HG02678 (cell line): ENCODE results near the gene TMEM248.
"Not testable (repeated sequence)": the region's sequence is repeated elsewhere in the genome, so short reads cannot be mapped to it uniquely, and the experiment has no call there.

Source experiments
- ATAC-seq: cut with Tn5 transposase; IDR thresholded peaks from one replicate; pipeline ENCODE4 v1.9.1; 2021; ENCODE audit warnings: mild to moderate bottlenecking, moderate library complexity; ENCODE audit not compliant: unreplicated experiment

The TMEM248 gene, protein sequence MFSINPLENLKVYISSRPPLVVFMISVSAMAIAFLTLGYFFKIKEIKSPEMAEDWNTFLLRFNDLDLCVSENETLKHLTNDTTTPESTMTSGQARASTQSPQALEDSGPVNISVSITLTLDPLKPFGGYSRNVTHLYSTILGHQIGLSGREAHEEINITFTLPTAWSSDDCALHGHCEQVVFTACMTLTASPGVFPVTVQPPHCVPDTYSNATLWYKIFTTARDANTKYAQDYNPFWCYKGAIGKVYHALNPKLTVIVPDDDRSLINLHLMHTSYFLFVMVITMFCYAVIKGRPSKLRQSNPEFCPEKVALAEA

DNA sequence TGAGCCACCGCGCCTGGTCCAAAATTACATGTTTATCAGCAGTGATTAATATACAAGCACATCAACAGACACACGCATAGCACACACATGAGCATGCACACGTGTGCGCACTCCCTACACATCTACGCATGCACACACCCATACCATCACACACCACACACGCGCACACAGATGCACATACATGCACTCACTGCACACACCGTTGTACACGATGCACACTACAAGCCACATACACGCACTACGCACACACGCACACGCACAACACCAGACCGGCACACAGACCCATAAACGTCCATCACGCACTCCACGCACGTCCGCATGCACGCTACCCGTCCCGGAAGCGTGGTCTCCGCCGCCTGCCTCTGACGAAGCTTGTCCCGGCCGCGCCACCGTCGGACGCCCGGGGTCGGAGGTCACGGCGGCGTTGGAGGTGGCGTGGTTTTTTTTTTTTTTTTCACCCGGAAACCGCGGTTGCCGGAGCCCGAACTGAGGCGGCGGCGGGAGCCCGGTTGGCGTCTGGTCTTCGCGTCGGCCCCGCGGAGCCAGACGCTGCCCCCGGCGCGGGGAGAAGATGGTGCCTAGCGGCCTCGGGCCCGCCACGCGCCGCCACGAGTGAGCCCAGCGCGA is at the start of gene TMEM248:
Gene TMEM248, plus strand, starts transcription at position 457 of the 627 bp plus-strand sequence. CDS start 20,641 bp downstream, outside the sequence.
- ATAC-seq = peak; percentile 88

DNA sequence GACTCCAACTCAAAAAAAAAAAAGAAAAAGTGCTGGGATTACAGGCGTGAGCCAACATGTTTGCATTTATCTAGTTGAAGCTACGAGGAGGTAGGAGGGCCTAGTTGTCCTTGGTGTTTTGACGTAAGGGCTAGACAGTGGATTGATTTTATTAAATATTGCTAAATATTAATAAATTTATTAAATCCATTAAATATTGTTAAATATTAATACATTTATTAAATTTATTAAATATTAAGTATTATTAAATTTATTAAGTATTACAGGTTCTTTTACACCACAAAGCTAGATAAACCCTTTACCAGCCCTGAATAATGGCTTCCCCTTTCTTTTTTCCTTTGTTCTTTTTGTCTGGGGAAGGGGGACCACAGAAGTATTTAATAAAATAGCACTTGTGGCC is 47.5 kb upstream of the TMEM248 start:
- no peak for ATAC-seq

DNA sequence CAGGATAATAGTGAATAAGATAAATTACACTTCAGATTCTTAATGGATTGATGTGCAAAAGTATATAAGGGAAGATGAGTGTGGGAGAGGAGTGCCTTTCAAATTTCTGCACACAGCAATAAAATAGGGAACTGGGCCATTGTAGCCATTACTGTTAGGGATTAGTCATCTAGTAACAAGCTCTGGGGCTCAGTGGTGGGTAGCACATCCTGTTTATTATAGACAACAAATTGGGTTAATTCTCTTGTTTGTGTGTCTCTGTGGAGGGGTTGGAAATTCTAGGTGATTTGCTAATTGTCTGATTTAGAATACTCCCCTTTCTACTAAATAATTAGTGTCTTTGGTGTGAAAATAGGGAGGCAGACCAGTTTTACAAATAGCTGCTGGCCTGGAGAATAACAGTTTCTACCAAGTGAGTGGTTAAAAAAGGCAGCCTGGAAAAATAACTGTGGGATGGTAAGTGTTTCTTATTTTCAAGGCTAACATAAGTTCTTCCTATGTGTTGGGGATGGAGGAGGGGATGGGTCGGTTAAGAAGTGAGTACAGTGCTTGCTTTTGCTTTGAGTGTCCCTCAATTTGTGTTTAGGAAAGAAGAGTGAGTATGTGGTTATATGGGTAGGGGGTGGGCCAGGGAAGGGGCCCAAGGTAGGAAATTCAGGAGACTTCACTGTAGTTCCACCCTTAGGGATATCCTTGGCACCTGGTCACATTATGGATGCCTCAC is 43.3 kb upstream of the TMEM248 start:
- peak; percentile 88 for ATAC-seq

DNA sequence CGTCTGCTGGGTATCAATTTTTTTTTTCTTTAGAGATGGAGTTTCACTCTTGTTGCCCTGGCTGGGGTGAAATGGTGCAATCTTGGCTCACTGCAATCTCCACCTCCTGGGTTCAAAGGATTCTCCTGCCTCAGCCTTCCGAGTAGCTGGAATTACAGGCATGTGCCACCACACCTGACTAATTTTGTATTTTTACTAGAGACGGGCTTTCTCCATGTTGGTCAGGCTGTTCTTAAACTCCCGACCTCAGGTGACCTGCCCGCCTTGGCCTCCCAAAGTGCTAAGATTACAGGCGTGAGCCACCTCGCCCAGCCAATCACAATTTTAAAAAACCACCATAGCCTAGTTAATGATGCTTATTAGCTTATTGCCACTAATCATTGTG is 42.7 kb upstream of the TMEM248 start:
- not testable (repeated sequence) for ATAC-seq

DNA sequence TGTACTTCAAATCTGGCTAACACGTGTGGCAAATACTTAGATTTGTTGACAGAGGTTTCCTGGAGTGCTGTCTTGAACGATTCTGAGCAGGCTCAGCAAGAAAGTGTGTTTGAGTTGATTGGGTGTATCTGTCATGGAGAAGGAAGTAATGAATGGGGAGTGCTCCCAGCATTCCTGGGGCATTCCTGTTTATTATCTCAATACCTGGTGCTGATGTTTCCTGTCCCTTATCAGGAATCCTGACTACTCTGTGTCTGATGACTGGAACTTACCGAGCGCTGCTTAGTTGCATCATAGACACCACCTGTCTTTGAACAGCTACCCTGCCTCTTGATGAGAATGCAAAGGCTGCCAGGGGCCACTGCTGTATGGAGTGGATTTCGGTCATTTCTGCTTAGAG is 41.0 kb upstream of the TMEM248 start:
- ATAC-seq = no peak

DNA sequence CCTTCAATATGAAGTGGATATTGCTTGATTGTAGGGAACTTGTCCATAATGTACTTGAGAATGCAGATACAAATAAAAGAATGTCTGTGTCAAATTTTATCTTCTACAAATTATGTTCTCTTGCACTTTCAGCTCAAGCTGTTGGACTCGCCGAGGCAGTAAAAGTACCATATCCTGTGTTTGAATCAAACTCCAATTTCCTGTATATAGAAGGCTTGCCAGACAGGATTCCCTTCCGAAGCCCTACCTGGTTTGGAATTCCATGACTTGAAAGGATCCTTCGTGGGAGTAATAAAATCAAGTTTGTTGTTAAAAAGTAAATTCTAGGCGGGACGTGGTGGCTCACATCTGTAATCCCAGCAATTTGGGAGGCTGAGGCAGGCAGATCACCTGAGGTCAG is 40.4 kb upstream of the TMEM248 start:
- not testable (repeated sequence) for ATAC-seq

DNA sequence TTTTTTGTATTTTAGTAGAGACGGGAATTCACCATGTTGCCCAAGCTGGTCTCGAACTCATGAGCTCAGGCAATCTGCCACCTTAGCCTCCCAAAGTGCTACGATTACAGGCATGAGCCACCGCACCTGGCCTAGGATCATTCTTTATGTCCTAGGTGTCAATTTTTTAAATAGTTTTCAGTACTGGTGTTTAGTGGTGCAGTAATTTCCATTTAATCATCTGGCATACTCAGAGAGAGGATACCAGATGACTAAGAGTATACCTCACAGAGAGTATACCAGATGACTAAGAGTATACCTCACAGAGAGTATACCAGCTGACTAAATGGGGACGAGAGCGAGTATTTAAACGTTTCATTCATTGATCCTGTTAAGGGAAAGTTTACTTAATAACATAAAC is 37.3 kb upstream of the TMEM248 start:
- ATAC-seq = no peak

DNA sequence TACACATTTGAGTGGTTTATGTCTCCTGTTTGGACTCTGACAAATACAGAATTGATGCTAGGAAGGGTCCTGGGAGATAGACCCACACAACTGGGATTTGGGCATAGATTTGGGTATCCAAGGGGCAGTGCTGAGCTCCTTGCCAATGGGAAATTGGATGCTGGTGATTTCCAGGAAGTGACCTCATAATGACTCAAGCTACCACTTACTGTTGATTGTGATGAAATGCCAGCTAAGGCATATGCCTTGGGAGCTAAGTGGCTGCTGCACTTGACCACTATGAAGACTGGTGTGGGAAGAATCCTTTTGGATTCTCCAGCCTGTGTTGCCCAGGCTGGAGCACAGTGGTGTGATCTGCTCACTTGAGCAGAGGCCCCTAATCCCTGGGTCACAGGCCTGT is 36.5 kb upstream of the TMEM248 start:
- ATAC-seq = not testable (repeated sequence)

DNA sequence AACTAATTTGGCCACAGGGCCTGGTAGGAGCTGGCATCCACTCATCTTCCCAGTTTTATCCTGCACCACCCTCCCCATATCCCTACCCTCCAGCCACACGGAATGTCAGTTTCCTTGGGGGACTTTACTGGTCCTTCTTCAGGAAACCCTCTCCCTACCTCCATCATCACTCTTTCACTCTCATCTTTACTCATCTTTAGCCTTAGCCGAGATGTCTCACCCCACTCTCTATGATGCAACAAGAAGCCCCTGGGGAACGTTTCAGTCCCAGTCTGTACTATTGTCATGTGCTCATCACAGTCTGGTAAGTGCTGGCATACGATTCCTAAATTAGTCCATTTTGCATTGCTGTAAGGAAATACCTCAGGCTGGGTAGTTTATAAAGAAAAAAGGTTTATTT is 34.9 kb upstream of the TMEM248 start:
- peak; percentile 68 for ATAC-seq

DNA sequence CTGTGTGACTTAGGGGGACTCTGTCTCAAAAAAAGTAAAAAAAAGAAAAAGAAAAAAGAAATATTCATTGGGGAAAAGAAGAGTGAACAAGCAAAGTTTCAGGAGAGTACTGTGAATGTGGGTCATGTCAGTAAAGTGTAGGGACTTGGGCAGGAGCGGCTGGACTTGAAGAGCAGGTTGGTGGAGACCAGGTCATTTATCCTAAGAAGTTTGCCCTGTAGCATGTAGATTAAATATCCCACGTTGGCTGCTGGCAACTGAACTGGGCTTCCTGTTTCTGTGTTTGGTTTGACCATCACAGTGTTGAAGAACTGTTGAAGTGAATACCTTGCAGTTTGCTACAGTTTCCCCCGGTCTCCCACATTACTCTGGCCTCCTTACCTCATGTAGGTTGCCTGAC is 32.8 kb upstream of the TMEM248 start:
- not testable (repeated sequence) for ATAC-seq

DNA sequence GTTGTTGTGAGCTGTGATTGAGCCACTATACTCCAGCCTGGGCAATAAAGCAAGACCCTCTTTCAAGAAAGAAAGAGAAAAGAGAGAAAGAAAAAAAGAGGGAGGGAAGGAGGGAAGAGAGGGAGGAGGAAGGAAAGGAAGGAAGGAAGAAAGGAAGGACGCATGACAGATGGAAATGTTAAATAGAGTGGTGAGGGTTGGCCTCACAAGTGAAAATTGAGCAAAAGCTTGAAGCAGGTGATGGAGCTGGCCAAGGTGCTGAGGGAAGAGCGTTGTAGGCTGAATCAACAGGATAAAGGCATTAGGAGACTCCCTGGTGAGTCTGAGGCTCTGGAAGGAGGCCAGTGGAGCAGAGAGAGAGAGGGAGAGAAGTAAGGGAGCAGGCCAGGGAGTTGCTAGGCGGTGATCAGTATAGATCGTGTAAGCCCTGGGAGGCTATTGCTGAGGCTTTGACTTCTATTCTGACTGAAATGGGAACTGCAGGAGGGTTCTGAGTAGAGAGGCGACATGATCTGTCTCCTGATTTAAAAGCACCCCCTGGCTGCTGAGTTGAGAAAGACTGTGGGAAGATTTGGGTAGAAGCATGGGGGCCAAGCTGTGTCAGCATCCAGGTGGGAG is 26.5 kb upstream of the TMEM248 start:
- ATAC-seq = no peak

DNA sequence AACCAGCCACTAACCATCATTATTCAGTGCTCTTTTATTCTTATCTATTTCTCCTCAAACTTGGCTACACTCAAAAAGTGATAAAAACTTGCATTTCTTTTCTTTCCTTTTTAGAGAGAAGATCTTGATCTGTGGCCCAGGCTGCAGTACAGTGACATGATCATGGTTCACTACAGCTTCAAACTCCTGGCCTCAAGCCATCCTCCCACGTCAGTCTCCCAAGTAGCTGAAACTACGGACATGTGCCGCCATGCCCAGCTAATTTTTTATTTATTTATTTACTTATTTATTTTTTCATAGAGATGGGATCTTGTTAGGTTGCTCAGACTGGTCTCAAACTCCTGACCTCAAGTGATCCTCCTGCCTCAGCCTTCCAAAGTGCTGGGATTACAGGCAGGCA is 24.6 kb upstream of the TMEM248 start:
- no peak for ATAC-seq

DNA sequence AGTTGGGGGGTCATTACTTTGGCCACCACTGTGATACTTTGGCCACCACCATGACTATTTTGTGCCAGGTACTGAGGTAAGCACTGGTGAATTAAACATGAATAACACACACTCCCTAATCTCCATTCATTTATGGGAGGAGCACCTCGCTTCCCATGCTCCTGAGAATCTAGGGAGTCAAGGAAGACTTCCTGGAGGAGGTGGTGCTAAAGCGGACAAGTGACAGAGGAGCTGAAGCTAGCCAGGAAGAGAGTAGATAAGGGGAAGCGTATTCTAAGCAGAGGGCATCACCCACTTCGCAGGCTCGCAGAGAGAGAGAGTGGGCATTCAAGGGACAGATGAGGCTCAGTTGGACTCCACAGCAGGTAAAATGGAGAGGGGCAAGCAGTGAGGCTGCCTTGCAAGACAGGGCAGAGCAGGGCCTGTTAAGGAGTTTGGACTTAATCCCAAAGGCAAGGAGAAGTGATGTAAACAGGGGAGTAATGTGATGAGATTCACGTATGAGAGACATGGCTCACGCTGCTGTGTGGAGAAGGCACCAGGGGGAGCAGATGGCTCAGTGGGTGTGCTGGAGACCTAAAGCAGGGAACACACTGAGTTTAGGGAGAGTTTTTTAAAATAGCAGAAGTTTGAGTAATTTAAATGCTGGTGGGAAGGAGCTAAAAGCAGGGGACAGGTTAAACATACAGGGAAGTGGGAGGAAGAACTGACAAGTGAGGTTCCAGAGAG is 21.3 kb upstream of the TMEM248 start:
- ATAC-seq = no peak

DNA sequence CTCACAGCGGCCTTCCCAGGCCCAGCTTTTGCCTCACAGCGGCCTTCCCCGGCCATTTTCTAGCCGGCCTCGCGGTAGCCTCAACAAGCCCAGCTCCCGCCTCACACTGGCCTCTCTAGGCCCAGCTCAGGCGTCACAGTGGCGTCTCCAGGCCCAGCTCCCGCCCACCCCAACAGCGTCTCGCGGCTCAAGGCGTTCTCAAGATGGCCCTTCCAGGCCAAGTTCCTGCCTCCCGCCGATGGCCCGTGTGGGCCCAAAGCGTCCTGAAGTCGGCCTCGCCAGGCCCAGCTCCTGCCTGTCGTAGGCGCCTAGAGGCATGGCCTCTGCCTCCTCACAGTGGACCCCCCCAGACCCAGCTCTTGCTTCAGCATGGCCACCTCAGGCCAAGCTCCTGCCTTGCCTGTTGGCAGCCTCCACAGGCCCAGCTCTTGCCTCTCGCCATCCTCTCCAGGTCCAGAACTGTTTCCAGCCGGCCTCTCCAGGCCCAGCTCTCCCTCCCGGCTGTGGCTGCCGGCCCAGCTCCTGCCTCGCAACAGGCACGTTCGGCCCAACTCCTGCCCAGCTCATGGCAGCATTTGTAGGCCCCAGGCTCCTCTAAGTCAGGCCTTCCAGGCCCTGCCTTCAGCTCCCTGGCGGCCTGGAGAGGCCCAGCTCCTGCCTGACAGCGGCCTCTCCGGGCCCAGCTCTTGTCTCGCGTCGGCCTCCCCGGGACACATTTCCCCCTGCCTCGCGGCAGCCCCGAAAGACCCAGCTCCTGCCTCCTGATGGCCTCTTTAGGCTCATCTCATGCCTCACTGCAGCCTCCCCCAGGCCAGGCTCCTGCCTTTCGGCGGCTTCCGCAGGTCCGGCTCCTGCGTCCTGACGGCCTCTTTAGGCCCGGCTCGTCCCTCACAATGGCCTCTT is 18.8 kb upstream of the TMEM248 start:
- ATAC-seq = no peak

DNA sequence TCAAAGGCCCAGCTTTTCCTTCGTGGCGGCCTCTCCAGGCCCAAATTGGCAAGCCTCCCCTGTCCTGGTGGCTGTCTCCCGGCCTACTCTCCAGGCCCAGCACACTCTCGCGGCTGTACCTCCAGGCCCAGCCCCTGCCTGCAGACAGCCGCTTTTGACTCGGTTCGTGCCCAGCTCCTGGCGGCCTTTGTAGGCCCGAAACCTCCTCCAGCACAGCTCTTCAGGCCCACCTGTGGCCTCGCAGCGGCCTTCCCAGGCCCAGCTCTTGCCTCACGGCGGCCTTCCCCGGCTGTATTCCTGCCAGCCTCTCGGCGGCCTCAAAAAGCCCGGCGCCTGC is 18.2 kb upstream of the TMEM248 start:
- no peak for ATAC-seq

DNA sequence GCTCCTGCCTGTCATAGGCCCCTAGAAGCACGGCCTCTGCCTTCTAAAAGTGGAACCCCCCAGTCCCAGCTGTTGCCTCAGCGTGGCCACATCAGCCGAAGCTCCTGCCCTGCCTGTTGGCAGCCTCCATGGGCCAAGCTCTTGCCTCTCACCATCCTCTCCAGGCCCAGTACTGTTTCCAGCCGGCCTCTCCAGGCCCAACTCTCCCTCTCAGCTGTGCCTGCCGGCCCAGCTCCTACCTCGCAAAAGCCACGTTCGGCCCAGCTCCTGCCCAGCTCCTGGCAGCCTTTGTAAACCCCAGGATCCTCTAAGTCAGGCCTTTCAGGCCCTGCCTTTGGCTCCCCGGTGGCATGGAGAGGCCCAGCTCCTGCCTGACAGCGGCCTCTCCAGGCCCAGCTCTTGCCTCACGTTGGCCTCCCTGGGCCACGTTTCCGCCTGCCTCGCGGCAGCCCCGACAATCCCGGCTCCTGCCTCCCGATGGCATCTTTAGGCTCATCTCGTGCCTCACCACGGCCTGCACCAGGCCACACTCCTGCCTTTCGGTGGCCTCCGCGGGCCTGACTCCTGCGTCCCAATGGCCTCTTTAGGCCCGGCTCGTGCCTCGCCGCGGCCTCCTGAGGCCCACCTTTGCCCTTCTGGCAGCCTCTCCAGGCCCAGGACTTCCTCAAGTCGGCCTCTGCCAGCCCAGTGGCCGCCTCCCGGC is 17.5 kb upstream of the TMEM248 start:
- no peak for ATAC-seq

DNA sequence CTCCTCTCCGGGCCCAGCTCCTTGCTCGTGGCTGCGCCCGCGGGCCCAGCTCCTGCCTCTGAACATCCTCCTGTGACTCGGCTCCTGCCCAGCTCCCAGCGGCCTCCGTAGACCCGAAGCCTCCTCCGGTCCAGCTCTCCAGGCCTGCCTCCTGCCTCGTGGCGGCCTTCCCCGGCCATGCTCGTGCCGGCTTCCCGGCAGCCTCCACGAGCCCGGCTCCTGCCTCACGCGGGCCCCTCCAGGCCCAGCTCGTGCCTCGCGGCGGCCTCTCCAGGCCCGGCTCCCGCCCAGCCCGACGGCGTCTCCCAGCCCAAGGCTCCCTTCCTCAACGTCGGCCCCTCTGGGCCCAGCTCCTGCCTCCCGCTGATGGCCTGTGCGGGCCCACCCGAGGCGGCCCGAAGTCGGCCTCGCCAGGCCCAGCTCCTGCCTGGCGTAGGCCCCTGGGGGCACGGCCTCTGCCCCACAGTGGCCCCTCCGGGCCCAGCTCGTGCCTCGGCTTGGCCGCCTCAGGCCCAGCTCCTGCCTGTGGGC is 16.9 kb upstream of the TMEM248 start:
- no peak for ATAC-seq

DNA sequence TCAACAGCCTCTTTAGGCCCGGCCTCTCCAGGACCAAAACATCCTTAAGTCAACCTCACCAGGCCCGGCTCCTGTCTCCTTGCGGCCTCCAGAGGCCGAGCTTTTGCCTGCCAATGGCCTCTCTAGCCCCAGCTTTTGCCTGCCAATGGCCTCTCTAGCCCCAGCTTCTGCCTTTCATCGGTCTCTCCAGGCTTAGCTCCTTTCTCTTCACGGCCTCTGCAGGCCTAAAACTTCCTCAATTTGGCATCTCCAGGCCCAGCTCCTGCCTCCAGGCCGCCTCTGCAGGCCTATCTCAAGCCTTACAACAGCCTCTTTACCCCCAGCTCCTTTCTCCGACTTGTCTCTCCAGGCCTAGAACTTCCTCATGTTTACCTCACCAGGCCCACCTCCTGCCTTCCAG is 15.7 kb upstream of the TMEM248 start:
- ATAC-seq = no peak

DNA sequence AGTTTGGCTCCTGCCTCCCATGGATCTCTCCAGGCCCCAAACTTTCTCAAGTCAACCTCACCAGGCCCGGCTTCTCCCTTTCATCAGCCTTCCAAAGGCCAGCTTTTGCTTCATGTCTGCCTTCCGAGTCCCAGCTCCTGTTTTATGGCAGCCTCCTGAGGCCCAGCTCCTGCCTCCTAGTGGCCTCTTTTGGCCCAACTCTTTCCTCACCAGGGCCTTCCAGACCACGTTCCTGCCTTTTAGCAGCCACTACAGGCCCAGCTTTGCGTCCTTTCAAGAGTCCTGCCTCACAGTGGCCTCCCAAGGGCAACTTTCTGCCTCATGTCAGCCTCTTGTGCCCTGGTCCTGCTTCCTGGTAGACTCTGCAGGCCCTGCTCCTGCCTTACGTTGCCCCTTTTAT is 15.3 kb upstream of the TMEM248 start:
- ATAC-seq = no peak
